CD4-positive, alpha-beta memory T cell (primary cell): Measurements from ENCODE around the gene PNMA1. TPM values are rescaled to one million over a fixed set of nuclear protein-coding genes. Genes with fewer than 3 reads are reported as not detected.

Experiments used
- CTCF ChIA-PET: fragments of 350-600 bp; sonication (Branson Sonifier 250); formaldehyde crosslinking; loops from one replicate; lab custom pipeline; 2021; ENCODE audit warnings: inconsistent platforms; ENCODE audit not compliant: partially characterized antibody; lab: Charles Lee
- POLR2A ChIA-PET: fragments of 350-600 bp; sonication (Branson Sonifier 250); formaldehyde crosslinking; loops from one replicate; lab custom pipeline; 2021; ENCODE audit not compliant: partially characterized antibody; lab: Charles Lee
- DNase-seq, 5 donors: peaks; one replicate each; pipeline versions ENCODE4 v3.0.0 to v3.0.0-alpha.2; 2020 to 2022; ENCODE audit warnings: mixed read lengths in 1 of 5
- H3K27ac ChIP-seq: one replicate; pipeline ENCODE4 v1.7.0; 2013; ENCODE audit warnings: low read depth, low read length
- H3K27me3 ChIP-seq: 2 replicates; pipeline ENCODE4 v1.7.0; 2013; ENCODE audit warnings: mild to moderate bottlenecking, low read length, moderate library complexity; ENCODE audit not compliant: insufficient read depth
- H3K36me3 ChIP-seq: 2 replicates; pipeline ENCODE4 v1.7.0; 2013; ENCODE audit warnings: mild to moderate bottlenecking, low read length, moderate library complexity; ENCODE audit not compliant: insufficient read depth
- H3K4me1 ChIP-seq: 2 replicates; pipeline ENCODE4 v1.7.0; 2013; ENCODE audit warnings: mild to moderate bottlenecking, low read length, moderate library complexity; ENCODE audit not compliant: insufficient read depth
- H3K4me3 ChIP-seq, 2 donors: one replicate each; pipeline ENCODE4 v1.7.0; 2013; ENCODE audit warnings: low read length in 2 of 2, mild to moderate bottlenecking in 1 of 2
- H3K9me3 ChIP-seq, 2 donors: one replicate each; pipeline ENCODE4 v1.7.0; 2013; ENCODE audit warnings: low read length in 2 of 2, control low read depth in 1 of 2; ENCODE audit not compliant: control insufficient read depth in 1 of 2
- H3K27ac Mint-ChIP-seq, 7 donors: one replicate each; pipeline ENCODE4 v1.8.0; 2020 to 2021; ENCODE audit warnings: mixed read lengths in 7 of 7, mild to moderate bottlenecking in 6 of 7, inconsistent platforms in 3 of 7, moderate library complexity in 3 of 7
- H3K27me3 Mint-ChIP-seq, 2 donors: one replicate each; pipeline ENCODE4 v1.8.0; 2020 to 2021; ENCODE audit warnings: mixed read lengths in 2 of 2
- H3K36me3 Mint-ChIP-seq, 2 donors: one replicate each; pipeline ENCODE4 v1.8.0; 2020 to 2021; ENCODE audit warnings: mixed read lengths in 2 of 2, inconsistent platforms in 1 of 2, mild to moderate bottlenecking in 1 of 2
- H3K4me1 Mint-ChIP-seq, 4 donors: one replicate each; pipeline ENCODE4 v1.8.0; 2020 to 2021; ENCODE audit warnings: mixed read lengths in 4 of 4, mild to moderate bottlenecking in 1 of 4
- H3K4me3 Mint-ChIP-seq, 8 donors: one replicate each; pipeline ENCODE4 v1.8.0; 2020 to 2021; ENCODE audit warnings: mixed read lengths in 8 of 8, mild to moderate bottlenecking in 7 of 8, moderate library complexity in 6 of 8, inconsistent platforms in 3 of 8
- H3K9me3 Mint-ChIP-seq, 8 donors: one replicate each; pipeline ENCODE4 v1.8.0; 2020 to 2021; ENCODE audit warnings: mixed read lengths in 8 of 8, mild to moderate bottlenecking in 5 of 8, inconsistent platforms in 3 of 8, moderate library complexity in 1 of 8
- intact Hi-C: fragments of 100-400 bp; cut with micrococcal nuclease; formaldehyde crosslinking; loops from one replicate; pipeline ENCODE4 v1.15.1; 2023
- polyA plus RNA-seq, 2 donors: library from polyadenylated mRNA; unstranded; fragments of 300-500 nt; fragmentation: Illumina TruSeq; gene quantifications; one replicate each; pipeline ENCODE4 v1.2.3, GENCODE V29; 2021
- total RNA-seq, 2 experiments: library from RNA; stranded (reverse); gene quantifications; one replicate each; pipeline ENCODE4 v1.2.3, GENCODE V29; 2021

PNMA1 gene
- total and polyA plus RNA-seq, 4 experiments from 2014 or later, result 47.8 to 59.3 (median 54.8) TPM

- H3K36me3 ChIP-seq, result no peaks in the 10 kb centered on the region
- no peaks in the 10 kb centered on the region for H3K27me3 ChIP-seq
- H3K4me3 ChIP-seq, result no peak overlapping the region
- CTCF ChIA-PET, result no interaction called here
- Mint-ChIP-seq H3K4me1 (peaks cover 0 to 1% (median 0%) of the 10 kb centered on the region in 4 donors), H3K27me3 (no peaks in the 10 kb centered on the region), H3K27ac (peak overlapping the region in 1 of 7 donors; percentile 28), H3K4me3 (no peak overlapping the region), H3K9me3 (no peaks in the 10 kb centered on the region), H3K36me3 (peaks cover 0 to 5% of the 10 kb centered on the region in 2 donors)
- H3K9me3 ChIP-seq, result no peaks in the 10 kb centered on the region
- intact Hi-C loops, result no loop called here
- POLR2A ChIA-PET, result no interaction called here
- no peaks in the 10 kb centered on the region for H3K4me1 ChIP-seq
- H3K27ac ChIP-seq, result no peak overlapping the region
- DNase-seq, result no peak
Observed at GRCh38 chr14:73700325-73700724, 13.9 kb downstream of the PNMA1 start.

- H3K4me3 Mint-ChIP-seq, result no peak overlapping the region
- intact Hi-C loops, result no loop called here
- H3K36me3 ChIP-seq, result no peaks in the 10 kb centered on the region
- DNase-seq, result no peak
- peaks cover 0 to 16% of the 10 kb centered on the region in 2 donors for H3K36me3 Mint-ChIP-seq
- H3K4me1 Mint-ChIP-seq, result peaks cover 0 to 1% (median 0%) of the 10 kb centered on the region in 4 donors
- POLR2A ChIA-PET, result no interaction called here
- H3K27ac Mint-ChIP-seq, result no peak overlapping the region
- H3K9me3 ChIP-seq, result no peaks in the 10 kb centered on the region
- H3K27me3 Mint-ChIP-seq, result no peaks in the 10 kb centered on the region
- H3K27ac ChIP-seq, result no peak overlapping the region
- H3K27me3 ChIP-seq, result no peaks in the 10 kb centered on the region
- no peak overlapping the region for H3K4me3 ChIP-seq
- H3K9me3 Mint-ChIP-seq, result peaks cover 0 to 2% (median 0%) of the 10 kb centered on the region in 8 donors
- H3K4me1 ChIP-seq, result no peaks in the 10 kb centered on the region
- CTCF ChIA-PET, result no interaction called here
Observed at GRCh38 chr14:73696466-73697400, 17.5 kb downstream of the PNMA1 start.

GRCh38 chr14:73695997-73696396 lies 18.2 kb downstream of the PNMA1 start:
- intact Hi-C loops, result no loop called here
- H3K4me1 Mint-ChIP-seq, result no peaks in the 10 kb centered on the region
- Histone ChIP-seq H3K27ac (no peak overlapping the region), H3K4me1 (no peaks in the 10 kb centered on the region), H3K27me3 (no peaks in the 10 kb centered on the region), H3K4me3 (no peak overlapping the region), H3K36me3 (no peaks in the 10 kb centered on the region), H3K9me3 (no peaks in the 10 kb centered on the region)
- H3K4me3 Mint-ChIP-seq, result no peak overlapping the region
- peaks cover 0 to 2% (median 0%) of the 10 kb centered on the region in 8 donors for H3K9me3 Mint-ChIP-seq
- H3K27ac Mint-ChIP-seq, result no peak overlapping the region
- peaks cover 0 to 16% of the 10 kb centered on the region in 2 donors for H3K36me3 Mint-ChIP-seq
- no peak for DNase-seq
- POLR2A ChIA-PET, result no interaction called here
- H3K27me3 Mint-ChIP-seq, result no peaks in the 10 kb centered on the region
- CTCF ChIA-PET, result no interaction called here

GRCh38 chr14:73695082-73695481 lies 19.1 kb downstream of the PNMA1 start:
- Mint-ChIP-seq H3K4me1 (no peaks in the 10 kb centered on the region), H3K4me3 (no peak overlapping the region), H3K36me3 (peaks cover 2 to 20% of the 10 kb centered on the region in 2 donors), H3K9me3 (peaks cover 0 to 2% (median 0%) of the 10 kb centered on the region in 8 donors), H3K27me3 (no peaks in the 10 kb centered on the region), H3K27ac (no peak overlapping the region)
- Histone ChIP-seq H3K4me3 (no peak overlapping the region), H3K27ac (no peak overlapping the region), H3K27me3 (no peaks in the 10 kb centered on the region), H3K36me3 (no peaks in the 10 kb centered on the region), H3K9me3 (no peaks in the 10 kb centered on the region), H3K4me1 (no peaks in the 10 kb centered on the region)
- intact Hi-C loops, result no loop called here
- CTCF ChIA-PET, result no interaction called here
- DNase-seq, result no peak
- POLR2A ChIA-PET, result no interaction called here

GRCh38 chr14:73694083-73694482 lies 20.1 kb downstream of the PNMA1 start:
- Mint-ChIP-seq H3K27me3 (no peaks in the 10 kb centered on the region), H3K36me3 (peaks cover 2 to 20% of the 10 kb centered on the region in 2 donors), H3K4me1 (no peaks in the 10 kb centered on the region), H3K4me3 (no peak overlapping the region), H3K9me3 (peaks cover 0 to 2% (median 0%) of the 10 kb centered on the region in 8 donors), H3K27ac (no peak overlapping the region)
- CTCF ChIA-PET, result interaction anchor here (0.5 to 0.9 kb wide), 3 partner anchors 9 to 132 kb away, joined by 3 to 4 read pairs (median 3); no protein-coding TSS in a partner anchor
- POLR2A ChIA-PET, result no interaction called here
- Histone ChIP-seq H3K9me3 (no peaks in the 10 kb centered on the region), H3K4me3 (no peak overlapping the region), H3K27ac (no peak overlapping the region), H3K36me3 (no peaks in the 10 kb centered on the region), H3K4me1 (no peaks in the 10 kb centered on the region), H3K27me3 (no peaks in the 10 kb centered on the region)
- intact Hi-C loops, result no loop called here
- no peak for DNase-seq

GRCh38 chr14:73686901-73687300 lies 27.3 kb downstream of the PNMA1 start:
- Mint-ChIP-seq H3K27ac (no peak overlapping the region), H3K9me3 (peaks cover 0 to 1% (median 0%) of the 10 kb centered on the region in 8 donors)

GRCh38 chr14:73685328-73685727 lies 28.9 kb downstream of the PNMA1 start:
- Histone ChIP-seq H3K9me3 (no peaks in the 10 kb centered on the region), H3K36me3 (no peaks in the 10 kb centered on the region), H3K4me1 (no peaks in the 10 kb centered on the region), H3K4me3 (no peak overlapping the region), H3K27ac (no peak overlapping the region), H3K27me3 (no peaks in the 10 kb centered on the region)
- peak overlapping the region in 1 of 7 donors; percentile 13 for H3K27ac Mint-ChIP-seq
- peaks cover 0 to 1% (median 0%) of the 10 kb centered on the region in 8 donors for H3K9me3 Mint-ChIP-seq
- no peak for DNase-seq
- H3K4me3 Mint-ChIP-seq, result no peak overlapping the region
- peaks cover 2 to 10% of the 10 kb centered on the region in 2 donors for H3K36me3 Mint-ChIP-seq
- no peaks in the 10 kb centered on the region for H3K27me3 Mint-ChIP-seq
- POLR2A ChIA-PET, result no interaction called here
- CTCF ChIA-PET, result interaction anchor here (0.6 to 0.7 kb wide), 2 partner anchors 9 to 237 kb away, joined by 4 read pairs; no protein-coding TSS in a partner anchor
- intact Hi-C loops, result no loop called here
- H3K4me1 Mint-ChIP-seq, result no peaks in the 10 kb centered on the region

More at GRCh38 chr14:73686901-73687300, 27.3 kb downstream of the PNMA1 start:
- ChIA-PET CTCF (interaction anchor here (0.7 to 1.3 kb wide), 2 partner anchors 13 to 417 kb away, joined by 3 read pairs; no protein-coding TSS in a partner anchor), POLR2A (no interaction called here)
- no peaks in the 10 kb centered on the region for H3K27me3 ChIP-seq
- Mint-ChIP-seq H3K4me1 (no peaks in the 10 kb centered on the region), H3K4me3 (no peak overlapping the region), H3K27me3 (no peaks in the 10 kb centered on the region), H3K36me3 (peaks cover 4 to 14% of the 10 kb centered on the region in 2 donors)
- intact Hi-C loops, result no loop called here
- no peak overlapping the region for H3K4me3 ChIP-seq
- H3K27ac ChIP-seq, result no peak overlapping the region
- no peaks in the 10 kb centered on the region for H3K9me3 ChIP-seq
- no peak for DNase-seq
- H3K4me1 ChIP-seq, result no peaks in the 10 kb centered on the region
- no peaks in the 10 kb centered on the region for H3K36me3 ChIP-seq
